Islet of Langerhans (tissue), 1 donor: Measurements from ENCODE around the gene PCBP4.
"Not testable (repeated sequence)": the region's sequence is repeated elsewhere in the genome, so short reads cannot be mapped to it uniquely, and the experiment has no call there.

ENCODE experiments used
- FAIRE-seq: peaks from one replicate; lab custom pipeline; 2011; peaks lifted over from hg19 to GRCh38; lab: Jason Lieb, UNC

The PCBP4 gene

DNA sequence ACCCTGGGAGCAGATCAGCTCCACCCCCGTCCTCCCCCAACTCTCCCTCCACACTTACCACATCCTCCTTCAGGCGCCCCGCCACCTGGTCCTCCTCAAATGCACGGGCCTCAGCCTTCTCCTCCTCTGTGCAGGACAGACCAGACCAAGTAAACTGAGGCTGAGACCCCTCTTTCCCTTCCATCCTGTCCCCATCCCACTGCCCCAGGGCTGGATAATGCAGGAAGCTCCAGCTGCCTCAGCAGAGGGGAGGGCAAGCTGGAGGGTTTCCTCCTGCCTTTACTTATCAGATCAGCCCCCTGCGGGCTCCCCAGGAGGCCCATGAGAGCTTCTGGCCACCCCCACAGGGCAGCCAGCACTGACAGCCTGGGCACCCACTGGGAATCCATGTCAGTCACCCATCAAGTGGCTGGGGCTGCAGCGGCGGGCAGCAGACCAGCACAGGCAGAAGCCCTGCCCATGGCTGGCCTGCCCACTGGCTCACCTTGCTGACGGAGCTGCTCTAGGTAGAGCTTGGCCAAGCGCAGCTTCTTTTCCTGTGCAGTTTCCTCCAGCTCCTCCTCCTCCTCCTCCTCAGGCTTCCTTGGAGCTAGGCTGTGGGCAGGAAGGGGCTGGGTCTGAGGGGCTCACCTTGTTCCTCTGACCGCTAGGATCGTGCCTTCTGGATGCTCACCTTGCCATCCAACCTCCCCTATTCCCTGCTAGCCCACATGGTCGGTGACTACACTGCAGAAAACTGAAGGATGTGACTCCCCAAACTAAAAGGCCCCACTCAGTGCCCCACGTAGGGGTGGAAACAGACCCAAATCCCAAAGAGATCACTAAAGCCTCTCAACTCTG is 29.4 kb downstream of the PCBP4 start:
- FAIRE-seq = no peak

DNA sequence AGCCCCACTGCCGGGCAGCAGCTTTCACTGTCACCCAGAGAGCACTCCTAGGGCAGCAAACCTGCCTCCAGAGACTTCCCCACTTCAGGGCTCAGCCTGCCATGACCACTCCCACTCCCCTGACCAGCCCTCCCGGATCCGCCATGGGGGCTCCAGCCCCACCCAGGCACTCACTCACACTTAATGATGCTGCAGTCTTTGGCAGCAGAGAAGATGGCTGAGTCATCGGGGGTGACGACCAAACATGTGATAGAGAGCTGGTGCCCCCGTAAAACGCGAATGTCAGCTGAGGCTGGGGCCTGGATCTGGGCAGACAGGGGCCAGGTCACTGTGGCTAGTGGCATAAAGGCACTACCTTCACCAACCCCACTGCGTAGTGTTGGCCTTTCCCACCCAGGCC is 30.2 kb downstream of the PCBP4 start:
- no peak for FAIRE-seq

DNA sequence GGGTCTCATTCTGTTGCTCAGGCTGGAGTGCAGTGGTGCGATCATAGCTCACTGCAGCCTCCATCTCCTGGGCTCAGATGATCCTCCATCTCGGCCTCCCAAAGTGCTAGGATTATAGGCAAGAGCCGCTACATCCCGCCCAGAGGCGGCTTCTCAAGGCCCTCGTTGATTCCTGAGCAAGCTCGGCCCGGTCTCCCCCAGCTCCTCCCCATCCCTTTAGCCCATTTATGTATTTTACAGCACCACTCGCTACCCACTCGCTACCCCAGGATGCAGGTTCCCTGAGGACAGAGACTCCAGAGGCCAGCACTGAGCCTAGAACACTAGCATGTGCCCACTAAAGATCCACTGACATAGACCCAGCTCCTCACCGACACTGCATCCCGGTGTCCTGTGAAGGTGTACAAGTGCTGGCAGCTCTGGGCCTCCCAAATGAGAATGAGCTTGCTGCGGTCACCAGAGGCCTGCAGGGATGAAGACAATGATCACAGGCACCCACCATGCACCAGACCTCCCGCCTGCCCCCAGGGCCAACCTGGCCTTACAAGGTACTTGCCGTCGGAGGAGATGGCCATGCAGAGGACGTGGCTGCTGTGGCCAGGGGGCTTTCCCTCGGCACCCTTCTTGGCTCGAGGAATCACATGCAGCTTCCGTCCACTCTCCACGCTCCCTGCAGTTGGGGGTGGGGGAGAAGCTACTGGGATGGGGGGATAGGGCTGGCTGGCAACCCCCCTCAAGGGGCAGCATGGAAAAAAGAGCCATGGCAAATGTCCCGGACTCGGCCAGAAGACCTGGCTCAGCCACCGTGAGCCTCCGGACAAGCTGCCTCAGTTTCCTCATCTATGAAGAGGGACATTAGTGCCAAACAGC is 31.1 kb downstream of the PCBP4 start:
- no peak for FAIRE-seq

DNA sequence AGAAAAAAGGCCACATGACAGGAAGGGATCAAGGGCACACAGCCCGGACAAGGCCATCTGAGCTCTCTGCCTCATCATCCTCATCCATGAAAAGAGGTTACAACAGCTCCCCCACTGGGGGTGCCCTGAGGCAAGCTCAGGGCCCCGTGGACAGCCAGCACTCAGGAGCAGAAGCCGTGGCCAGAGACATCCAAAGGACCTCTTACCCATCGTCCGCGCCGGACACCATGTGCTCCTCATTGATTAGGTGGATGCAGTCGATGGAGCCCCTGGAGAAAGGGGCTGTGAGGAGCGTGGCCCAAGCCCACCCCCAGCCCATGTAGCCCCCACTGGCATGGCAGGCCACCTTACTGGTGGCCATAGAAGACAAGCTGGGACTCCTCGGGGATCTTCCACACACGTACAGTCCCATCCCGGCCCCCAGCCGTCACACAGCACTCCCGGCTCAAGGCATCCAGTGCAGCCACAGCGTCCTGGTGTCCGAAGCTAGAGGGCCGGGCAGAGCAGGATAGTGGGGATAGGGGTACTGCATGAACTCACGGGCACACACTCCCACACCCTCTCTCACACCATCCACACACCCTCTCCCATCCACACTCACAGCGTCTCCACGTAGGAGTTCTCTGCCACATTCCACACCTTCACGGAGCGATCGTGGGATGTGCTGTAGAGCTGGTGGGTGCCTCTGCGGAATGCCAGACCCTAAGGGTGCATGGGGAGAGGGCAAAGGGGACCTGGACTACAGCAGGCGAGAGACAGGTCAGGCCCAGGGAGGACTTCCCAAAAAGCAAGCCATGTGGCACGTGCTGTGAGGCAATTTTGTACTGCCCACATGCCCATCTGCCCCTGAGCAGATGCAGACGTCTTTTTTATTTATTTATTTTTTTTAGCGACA is 32.0 kb downstream of the PCBP4 start:
- no peak for FAIRE-seq

DNA sequence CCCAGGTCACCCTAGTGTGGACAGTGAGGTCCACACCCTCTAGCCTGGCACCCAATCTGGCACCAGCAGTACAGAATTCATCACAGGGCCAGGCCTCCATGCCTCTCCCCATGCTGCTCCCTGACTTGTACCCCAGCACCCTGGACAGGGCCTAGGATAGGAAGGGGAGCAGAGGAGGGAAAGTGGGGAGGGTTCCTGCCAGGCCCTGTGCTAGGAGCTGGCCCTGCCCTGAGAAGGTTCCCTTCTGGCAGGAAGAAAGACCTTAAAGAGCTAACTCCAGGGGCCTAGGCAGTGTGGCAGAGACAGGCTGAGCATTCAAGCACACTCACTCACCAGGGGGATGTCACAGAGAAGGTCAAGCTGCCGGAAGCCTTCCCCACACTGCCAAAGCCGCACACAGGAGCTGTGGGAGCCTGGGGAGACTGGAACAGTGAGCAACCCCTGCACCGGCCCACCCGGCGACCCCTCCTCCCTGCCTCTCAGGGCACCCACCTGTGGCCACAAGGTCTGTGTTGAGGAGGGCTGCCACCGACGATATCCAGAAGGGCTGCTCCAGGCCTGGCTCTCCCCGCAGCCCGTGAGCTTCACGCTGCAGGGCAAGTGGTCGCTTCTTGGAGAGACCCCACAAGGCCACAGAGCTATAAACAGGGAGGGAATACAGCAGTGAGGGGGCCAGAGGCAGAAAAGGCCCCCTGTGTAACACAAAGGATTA is 33.0 kb downstream of the PCBP4 start:
- FAIRE-seq = no peak

DNA sequence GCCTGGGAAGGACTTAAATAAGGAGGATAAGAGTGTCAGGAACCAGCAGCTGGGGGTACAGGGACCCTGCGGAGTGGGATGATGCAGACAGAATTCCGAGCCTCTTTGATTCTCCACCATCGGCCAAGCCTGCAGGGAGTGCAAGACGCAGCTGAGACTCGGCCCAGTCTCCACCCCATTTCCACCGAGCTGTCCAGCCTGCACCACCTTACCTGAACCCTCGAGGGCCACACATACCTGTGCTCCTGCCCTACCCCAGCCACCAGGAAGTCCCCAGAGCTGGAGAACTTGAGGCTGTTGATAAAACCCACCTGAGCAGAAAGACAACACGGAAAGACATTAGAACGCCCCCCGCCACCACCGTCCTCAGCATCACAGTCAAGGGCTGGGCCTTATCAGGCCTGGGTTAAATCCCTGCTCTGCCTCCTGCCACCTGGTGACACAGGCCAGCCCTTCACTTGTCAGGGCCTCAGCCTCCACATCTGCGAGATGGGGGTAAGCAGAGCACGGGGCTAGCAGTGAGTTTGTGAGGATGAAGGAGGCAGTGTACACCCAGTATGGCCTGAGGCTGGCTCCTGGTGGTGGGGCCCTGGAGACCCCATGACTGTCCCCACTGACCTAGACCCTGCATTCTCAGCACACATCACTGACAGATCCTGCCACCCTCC is 33.6 kb downstream of the PCBP4 start:
- no peak for FAIRE-seq

DNA sequence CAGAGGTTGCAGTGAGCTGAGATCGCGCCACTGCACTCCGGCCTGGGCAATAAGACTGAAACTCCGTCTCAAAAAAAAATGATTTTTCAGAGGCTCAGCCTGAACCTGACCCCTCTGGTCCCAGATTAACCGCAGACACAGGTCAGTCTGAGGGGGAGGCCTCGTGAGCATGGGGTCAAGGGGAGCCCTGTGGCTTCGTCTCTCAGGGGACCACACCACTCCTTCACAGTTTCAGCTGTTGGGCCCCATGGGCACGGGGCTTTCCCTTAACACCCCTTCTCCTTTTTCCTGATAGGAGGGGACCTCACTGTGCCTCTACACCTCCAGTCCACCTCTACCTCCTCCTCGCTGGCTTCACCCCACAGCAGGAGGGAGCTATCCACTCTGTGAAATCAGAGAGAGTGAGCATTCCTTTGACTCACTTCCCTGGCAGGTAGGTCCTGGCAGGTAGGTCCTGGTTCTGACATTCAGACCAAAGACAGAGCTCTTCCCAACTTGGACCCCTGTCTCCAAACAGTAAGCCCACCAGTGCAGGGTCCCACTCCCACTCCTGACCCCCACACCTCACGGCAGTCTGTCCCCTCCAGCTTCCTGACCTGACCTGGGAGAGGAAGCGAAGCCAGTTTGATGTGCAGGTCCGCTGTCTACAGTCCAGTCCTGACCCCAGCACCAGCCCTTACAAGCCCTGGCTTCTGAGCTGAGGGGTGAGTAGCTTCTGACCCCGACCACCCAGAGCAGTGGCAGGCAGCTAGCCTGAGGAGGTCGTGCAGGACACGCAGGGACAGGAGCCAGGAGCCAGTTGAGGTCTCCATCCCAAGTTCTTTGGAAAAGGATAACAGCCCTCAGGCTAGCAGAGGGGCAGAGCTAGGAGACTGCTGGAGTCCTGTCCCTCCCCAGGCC is 34.5 kb downstream of the PCBP4 start:
- FAIRE-seq = no peak

DNA sequence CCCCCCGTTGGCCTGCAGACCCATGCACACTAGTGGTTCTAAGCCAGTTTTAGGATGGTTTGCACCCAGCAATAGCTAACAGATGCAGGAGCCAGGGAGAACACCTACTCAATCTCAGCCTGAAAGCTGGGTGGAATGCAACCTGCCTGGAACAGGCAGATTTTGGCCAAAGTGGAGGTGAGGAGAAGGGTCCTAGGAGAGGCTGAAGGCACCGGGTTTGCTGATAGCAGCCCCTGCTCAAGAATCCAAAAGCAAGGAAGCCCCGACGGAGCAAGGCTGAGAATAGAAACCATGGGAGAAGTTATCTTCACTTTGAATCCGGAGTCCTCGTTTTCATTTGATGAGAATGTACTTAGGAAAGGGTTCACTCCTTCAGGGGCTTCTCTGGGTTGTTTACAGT is 35.5 kb downstream of the PCBP4 start:
- no peak for FAIRE-seq

DNA sequence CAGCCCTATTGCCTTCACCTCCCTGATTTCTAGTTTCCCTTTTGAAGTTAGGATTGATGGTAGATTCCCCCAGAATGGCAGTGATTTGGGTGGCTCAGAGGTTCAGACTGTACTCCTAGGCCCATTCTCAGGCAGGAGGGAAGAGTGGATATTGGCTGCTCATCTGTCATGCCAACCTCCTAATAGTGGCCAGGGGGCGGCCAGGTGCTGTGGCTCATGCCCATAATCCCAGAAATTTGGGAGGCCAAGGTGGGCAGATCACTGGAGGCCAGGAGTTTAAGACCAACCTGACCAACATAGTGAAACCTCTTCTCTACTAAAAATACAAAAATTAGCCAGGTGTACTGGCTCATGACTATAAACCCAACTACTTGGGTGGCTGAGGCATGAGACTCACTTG is 36.8 kb downstream of the PCBP4 start:
- no peak for FAIRE-seq

DNA sequence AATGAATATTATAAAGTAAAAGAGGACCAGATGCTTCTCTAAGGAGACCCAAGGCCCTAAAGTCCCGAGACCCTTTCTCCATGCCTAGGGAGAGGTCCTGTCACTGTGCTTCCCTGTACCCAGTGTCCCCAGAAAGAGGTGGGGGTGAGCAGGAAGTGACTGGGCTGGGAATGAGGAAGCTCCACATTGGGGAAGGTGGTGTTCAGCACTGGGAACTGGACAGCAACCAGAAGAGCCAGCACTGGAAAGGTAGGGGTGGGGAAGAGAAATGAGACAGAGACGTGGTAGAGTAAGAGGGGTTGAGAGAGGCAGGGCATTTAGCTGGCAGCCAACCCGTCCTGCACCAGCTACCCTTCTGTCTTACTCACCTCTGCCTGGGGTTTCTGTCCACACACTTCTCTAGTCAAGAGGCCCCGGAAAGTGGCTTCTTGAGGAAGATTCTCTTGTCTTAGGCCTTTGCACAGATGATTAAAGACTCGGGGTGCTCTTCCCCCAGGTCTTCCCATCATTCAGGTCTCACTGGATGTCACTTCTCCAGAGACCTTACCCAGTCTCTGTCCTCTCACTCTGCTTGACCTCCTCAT is 37.7 kb downstream of the PCBP4 start:
- FAIRE-seq = no peak

DNA sequence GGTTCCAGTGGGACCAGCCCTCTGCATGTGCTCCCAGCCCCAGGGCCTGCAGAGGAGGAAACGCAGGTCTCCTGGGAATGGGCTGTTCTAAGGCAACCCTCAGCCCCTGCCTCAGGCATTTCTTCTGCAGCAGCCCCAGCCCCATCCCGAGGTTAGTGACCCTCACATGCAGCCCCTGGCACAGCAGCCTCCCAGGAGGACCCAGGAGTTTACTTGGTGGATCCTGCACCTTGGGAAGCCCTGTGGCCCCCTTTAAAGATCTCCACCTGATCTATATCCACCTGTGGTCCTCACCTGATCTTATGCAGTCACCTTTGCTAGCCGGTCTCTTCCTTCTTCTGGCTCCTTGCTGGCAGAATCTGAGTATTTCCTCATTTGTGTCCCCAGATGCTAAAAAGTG is 38.3 kb downstream of the PCBP4 start:
- not testable (repeated sequence) for FAIRE-seq

DNA sequence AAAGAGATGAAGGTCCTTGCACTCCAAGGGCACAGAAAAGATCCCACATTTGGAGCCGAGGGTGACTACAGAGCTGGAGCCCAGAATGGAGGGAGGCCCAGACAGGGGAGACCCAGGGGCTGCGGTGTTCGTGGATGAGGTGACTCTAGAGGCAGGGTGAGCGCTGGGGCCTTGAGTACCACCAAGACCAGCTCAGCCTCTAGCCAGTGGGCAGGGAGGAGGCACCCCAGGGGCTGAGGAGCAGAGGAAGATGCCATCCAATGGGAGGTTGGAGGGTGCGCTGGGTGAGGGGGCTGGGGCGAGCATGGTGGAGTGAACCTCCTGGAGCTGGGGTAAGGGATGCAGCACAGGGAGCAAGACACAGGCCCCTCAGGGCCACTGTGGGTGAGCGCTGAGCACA is 38.8 kb downstream of the PCBP4 start:
- no peak for FAIRE-seq

DNA sequence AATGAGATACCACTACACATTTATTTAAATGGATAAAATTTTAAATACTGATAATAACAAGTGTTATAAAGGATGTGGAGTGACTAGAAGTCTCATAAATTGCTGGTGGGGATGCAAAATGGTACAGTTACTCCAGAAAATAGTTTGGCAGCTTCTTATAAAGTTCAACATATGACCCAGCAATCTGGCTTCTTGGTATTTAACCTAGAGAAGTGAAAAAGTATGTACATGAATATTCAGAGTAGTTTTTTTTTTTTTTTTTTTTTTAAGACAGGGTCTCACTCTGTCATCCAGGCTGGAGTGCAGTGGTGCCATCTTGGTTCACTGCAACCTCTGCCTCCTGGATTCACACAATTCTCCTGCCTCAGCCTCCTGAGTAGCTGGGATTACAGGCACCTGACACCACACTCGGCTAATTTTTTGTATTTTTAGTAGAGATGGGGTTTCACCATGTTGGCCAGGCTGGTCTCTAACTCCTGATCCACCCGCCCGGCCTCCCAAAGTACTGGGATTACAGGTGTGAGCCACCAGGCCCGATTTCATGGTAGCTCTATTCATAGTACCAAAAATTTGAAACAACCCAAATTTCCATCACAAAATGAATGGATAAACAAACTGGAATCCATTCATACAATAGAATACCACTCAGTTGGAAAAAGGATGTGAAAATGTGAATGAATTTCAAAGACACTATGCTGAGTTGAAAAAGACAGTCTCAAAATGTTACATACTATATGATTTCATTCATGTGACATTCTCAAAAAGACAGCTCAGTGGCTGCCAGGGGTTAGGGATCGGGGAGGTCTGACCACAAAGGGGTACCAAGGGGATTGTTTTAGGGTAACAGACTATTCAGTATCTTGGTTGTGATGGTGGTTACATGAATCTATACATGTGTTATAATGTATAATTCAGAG is 39.9 kb downstream of the PCBP4 start:
- FAIRE-seq = no peak

DNA sequence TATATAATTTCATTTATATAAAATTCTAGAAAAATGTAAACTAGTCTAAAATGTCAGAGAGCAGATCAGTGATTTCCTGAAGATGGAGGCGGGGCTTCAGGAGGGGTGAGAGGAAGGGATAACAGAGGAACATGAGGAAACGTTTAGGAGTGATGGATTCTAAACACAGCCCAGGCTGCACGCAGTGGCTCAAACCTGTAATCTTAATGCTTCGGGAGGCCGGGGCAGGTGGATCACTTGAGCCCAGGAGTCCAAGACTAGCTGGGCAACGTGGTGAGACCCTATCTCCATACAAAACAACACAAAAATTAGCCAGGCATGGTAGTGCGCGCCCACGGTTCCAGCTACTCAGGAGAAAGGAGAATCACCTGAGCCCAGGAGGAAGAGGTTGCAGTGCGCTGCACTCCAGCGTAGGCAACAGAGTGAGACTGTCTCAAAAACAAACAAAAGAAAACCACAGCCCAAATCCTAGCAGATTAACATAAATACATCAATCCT is 46.1 kb downstream of the PCBP4 start:
- no peak for FAIRE-seq

DNA sequence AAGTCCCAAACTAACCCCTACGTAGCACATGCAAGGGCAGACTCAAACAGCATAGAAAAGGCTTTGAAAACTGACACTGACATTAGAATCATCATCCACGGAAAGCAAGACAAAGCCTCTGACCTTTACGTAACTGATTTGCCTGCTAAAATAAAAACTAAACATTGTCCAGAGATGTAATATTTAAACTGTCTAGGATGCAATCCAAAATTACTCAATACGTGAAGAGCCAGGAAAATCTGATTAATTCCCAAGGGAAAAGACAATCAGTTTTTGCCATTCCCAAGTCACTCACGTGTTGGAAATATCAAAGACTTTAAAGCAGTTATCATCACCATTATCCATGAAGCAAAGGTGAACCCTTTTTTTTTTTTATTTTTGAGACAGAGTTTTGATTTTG is 50.8 kb downstream of the PCBP4 start:
- no peak for FAIRE-seq

DNA sequence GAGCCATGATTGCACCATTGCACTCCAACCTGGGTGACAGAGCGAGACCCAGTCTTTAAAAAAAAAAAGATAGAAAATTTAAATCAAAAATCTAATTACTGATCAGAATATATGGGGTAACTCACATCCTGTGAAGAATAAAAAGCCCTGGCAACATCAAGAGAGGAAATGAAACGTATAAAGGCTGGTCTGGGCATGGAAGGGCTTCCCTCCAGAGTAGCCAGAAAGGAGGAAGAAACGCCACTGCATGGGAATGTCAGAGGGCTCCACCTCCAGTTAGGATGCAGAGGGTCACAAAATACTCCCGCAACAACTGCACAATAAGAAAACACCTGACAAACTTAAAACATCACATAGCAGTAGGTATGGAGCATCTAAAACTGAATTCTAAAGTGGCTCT is 59.2 kb downstream of the PCBP4 start:
- FAIRE-seq = no peak
